Motor neuron (in vitro differentiated cells): ENCODE measurements around the gene ATG9A. TPM values are rescaled to one million over a fixed set of nuclear protein-coding genes. Genes with fewer than 3 reads are reported as not detected.

Experiments used
- ATAC-seq, 8 experiments: fragments of 200-7000 bp; cut with Tn5 transposase; replicated peaks in 6 of 8; 2 replicates each; pipeline ENCODE4 v1.8.0; 2021; ENCODE audit warnings: mild to moderate bottlenecking in 8 of 8, moderate library complexity in 8 of 8
- H3K27ac ChIP-seq, 2 donors: fragments of 250-450 bp; sonication (Bioruptor Pico); 2 replicates each; pipeline ENCODE4 v1.9.0; 2021; ENCODE audit warnings: antibody characterized with exemption in 2 of 2, mild to moderate bottlenecking in 2 of 2, moderate library complexity in 1 of 2
- H3K4me1 ChIP-seq, 2 donors: fragments of 250-450 bp; sonication (Bioruptor Pico); replicated peaks in 1 of 2; 2 replicates each; pipeline ENCODE4 v1.6.1; 2021; ENCODE audit warnings: antibody characterized with exemption in 2 of 2, mild to moderate bottlenecking in 2 of 2, moderate library complexity in 1 of 2
- H3K4me3 ChIP-seq, 5 donors: fragments of 250-450 bp; sonication (Bioruptor Pico); 2 replicates each; pipeline ENCODE4 v1.9.0; 2021; ENCODE audit warnings: antibody characterized with exemption in 5 of 5, mild to moderate bottlenecking in 5 of 5, moderate library complexity in 4 of 5
- WGBS, 10 experiments: fragments of 450-650 bp; shearing (Covaris generic); methylation state at CpG; one replicate each; pipeline ENCODE4 v1.0.0; 2022; 5-methylcytosine and 5-hydroxymethylcytosine counted together
- in situ Hi-C, 9 experiments: fragments of 400-800 bp; cut with MboI; loops; one replicate each; pipeline ENCODE4 v1.15.0; 2021; ENCODE audit warnings: low sequenced_read_pairs in 9 of 9, low pct_unique_long_range_greater_than_20kb in 2 of 9; ENCODE audit not compliant: unreplicated experiment in 9 of 9
- total RNA-seq, 8 experiments: library from RNA; unstranded; fragments of 300-600 nt; gene quantifications; 2 replicates each; pipeline versions ENCODE4 v1.2.3 to v1.2.4, GENCODE V29; 2022

ATG9A gene
- total RNA-seq, 8 experiments from 2014 or later: 21.5 to 50.5 (median 34.4) TPM

DNA sequence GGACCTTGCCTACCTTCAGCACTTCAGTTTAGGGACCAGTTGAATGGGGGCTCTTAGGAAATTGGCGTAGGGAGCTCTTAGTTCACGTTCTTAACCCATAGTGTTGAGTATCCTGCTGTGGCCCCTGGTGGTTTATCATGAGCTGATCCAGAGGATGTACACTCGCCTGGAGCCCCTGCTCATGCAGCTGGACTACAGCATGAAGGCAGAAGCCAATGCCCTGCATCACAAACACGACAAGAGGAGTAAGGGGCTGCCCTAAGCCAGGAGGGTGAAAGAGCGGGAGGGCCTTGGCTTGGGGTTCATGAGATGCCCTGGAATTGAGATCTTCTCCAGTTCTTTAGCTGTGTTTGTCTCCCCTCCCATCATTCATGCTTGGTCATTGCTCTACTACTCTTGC, 48.5 kb downstream of the ATG9A start:
- H3K4me1 ChIP-seq: peaks cover 2 to 5% of the 10 kb centered on the region in 2 donors
- no peak overlapping the region for H3K4me3 ChIP-seq
- WGBS, 10 experiments: 88 to 100% (median 100%) methylated on average over 1 to 3 of the region's 5 CpGs; no CpG with 5 or more reads in 5 of the 10 experiments
- H3K27ac ChIP-seq: no peak overlapping the region
- no peak for ATAC-seq
- in situ Hi-C loops: no loop called here

DNA sequence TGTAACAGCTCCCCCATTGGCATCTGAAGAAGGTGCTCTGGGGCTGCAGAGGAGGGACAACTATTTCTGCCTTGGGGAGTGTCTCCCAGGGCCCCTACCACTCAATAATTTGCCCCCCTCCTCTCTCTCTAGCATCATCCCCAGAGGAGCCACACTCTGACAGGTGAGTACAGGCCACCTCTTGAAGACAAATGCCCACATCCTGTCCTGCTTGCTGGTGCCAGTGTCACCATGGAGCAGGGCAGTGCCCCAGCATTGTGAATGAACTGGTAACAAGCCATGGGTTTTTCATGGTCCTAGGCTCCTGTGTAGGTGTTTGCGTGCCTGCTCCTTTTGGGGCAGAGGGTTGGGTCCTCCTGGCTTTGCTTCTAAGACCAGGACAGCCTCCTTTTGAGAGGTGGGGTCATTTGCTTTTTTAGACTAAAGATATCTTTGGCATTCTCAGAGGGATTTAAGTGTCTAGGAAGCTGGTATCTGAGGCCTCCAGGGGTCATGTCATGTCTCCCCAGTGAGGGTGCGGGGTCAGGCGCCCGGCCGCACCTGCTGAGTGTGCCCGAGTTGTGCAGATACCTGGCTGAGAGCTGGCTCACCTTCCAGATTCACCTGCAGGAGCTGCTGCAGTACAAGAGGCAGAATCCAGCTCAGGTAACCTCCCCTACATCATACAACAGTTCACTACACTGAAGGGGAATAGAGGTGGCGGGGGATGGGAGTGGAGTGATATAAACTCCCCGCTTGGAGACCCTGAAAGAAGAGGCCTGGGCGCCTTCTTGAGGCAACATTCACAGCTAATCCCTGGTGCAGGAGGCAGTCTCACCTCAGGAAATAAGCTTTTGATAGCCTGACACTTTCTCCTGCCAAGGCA, 49.6 kb downstream of the ATG9A start:
- Histone ChIP-seq H3K4me3 (peak overlapping the region in 1 of 5 donors; percentile 96), H3K27ac (no peak overlapping the region), H3K4me1 (peaks cover 7 to 11% of the 10 kb centered on the region in 2 donors)
- 90 to 100% (median 100%) methylated on average over 1 to 5 of the region's 9 CpGs; no CpG with 5 or more reads in 4 of the 10 experiments for WGBS, 10 experiments
- in situ Hi-C loops: no loop called here
- no peak for ATAC-seq

- 0 to 60% (median 8%) methylated on average over 1 to 13 of the region's 45 CpGs; no CpG with 5 or more reads in 2 of the 10 experiments for WGBS, 10 experiments
Measured at GRCh38 chr2:219178377-219179175, 50.9 kb downstream of the ATG9A start.

DNA sequence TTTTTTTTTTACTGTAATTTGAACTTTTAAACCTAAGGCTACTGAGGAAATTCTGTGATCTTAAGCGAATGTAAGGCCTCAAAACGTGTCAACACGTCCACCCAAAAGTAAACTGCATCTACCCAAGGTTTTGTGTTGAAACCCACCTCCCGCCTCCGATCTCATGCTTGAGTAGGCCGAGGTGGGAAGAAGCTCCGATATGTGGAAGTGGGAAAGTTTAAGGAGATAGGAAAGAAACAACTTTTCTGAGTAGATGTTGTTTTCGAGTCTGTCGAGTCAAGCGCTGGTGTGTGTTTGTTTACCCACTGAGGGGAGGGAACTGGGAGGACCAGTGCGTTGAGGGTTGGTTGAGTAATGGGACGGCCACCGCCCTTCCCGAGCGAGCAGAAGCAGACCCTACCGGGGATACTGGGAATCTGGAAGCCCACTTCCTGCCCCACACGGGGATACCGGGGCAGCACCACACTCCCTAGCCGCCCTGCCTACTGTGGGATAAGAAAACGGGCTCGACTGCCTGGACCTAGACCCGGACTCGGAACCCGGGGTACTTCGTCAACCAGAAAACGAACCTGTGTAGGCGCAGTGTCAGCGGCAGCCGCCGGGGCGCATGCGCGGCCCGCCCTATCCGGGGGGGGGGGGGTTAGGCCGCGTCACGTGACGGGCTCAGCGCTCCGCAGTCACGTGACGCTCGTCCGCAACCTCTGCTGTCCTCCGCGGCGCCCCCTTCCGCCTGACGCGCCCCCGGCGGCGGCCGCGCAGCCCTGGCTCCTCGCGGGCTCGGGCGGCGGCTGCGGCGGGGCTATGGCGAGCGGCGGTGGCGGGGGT, 51.7 kb downstream of the ATG9A start, which contains the start of gene RETREG2:
Gene RETREG2, plus strand, starts transcription at position 724 of the 825 bp plus-strand sequence. Its CDS starts 78 bp downstream, at position 802.
- WGBS, 10 experiments: 0 to 10% (median 0%) methylated on average over 2 to 13 of the region's 67 CpGs; no CpG with 5 or more reads in 1 of the 10 experiments
- H3K4me1 ChIP-seq: peaks cover 7 to 11% of the 10 kb centered on the region in 2 donors
- H3K4me3 ChIP-seq: peak within 1 kb of the TSS; percentile 76 to 96 (median 96)
- in situ Hi-C loops: no loop called here
- peak within 1 kb of the TSS; percentile 82 to 91 for H3K27ac ChIP-seq
- peak; percentile 58 to 77 (median 62) for ATAC-seq

More at GRCh38 chr2:219178377-219179175, 50.9 kb downstream of the ATG9A start:
- H3K4me3 ChIP-seq: peak overlapping the region; percentile 76 to 96 (median 96)
- ATAC-seq: peak in 6 of 8 experiments; percentile 12 to 41 (median 17)
- peak overlapping the region; percentile 82 to 91 for H3K27ac ChIP-seq
- peaks cover 7 to 11% of the 10 kb centered on the region in 2 donors for H3K4me1 ChIP-seq
- in situ Hi-C loops: no loop called here

- in situ Hi-C loops: no loop called here
- H3K27ac ChIP-seq: peak within 1 kb of the TSS; percentile 82 to 91
- WGBS, 10 experiments: 0% methylated on average over 1 to 13 of the region's 69 CpGs; no CpG with 5 or more reads in 2 of the 10 experiments
- H3K4me3 ChIP-seq: peak within 1 kb of the TSS; percentile 76 to 96 (median 96)
- ATAC-seq: peak; percentile 63 to 80 (median 75)
- peaks cover 7 to 11% of the 10 kb centered on the region in 2 donors for H3K4me1 ChIP-seq
Measured at GRCh38 chr2:219176818-219177551, 52.5 kb downstream of the ATG9A start, which contains the start of gene CNPPD1. Gene CNPPD1 (minus strand): TSS chr2:219176925. CDS start chr2:219176828, 97 bp downstream.

- in situ Hi-C loops: no loop called here
- WGBS, 10 experiments: 0 to 24% (median 9%) methylated on average over 2 to 9 of the region's 45 CpGs; no CpG with 5 or more reads in 4 of the 10 experiments
- ATAC-seq: peak; percentile 42 to 72 (median 67)
- H3K4me3 ChIP-seq: peak overlapping the region; percentile 76 to 96 (median 96)
- H3K27ac ChIP-seq: peak overlapping the region; percentile 46 to 91
- peaks cover 7 to 11% of the 10 kb centered on the region in 2 donors for H3K4me1 ChIP-seq
Measured at GRCh38 chr2:219175928-219176817, 53.3 kb downstream of the ATG9A start.

DNA sequence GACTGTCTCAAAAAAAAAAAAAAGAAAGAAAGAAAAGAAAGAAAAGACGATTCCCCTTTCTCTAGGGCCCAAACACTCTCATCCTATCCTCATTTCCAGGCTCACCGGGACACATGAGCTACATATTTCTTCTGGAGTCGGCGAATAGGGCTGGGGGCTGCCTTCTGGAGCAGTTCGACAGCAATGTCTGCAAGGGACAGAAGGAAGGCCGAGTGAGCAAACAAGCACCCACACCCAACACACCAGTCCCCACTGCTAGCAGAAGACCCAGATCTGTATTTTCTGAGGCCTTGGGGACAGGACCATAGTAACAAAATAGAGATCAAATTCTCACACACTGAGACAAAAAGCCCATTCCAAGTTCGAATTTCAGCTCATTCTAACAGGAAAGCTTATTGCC, 54.0 kb downstream of the ATG9A start:
- ATAC-seq: no peak
- in situ Hi-C loops: no loop called here
- 50 to 95% (median 66%) methylated on average over 1 to 5 of the region's 7 CpGs; no CpG with 5 or more reads in 2 of the 10 experiments for WGBS, 10 experiments

DNA sequence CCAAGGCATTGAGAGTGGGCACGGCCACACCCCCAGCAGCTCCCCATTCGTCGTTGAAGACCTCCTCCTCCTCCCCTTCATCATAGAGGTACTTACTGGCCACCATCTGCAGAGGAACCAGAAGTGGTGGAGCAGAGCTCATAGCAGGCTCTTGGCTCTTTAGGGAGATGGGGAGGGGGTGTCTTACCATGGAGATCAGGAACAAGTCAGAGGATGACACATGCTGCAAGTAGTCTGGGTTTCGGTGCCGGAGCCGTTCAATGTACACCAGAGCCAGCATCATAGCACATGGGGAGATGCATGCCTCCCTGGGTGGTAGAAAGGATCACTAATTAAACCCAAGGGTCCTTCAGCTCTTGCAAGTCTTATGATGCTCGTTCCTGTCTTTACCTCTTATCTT, 54.6 kb downstream of the ATG9A start:
- peaks cover 7 to 11% of the 10 kb centered on the region in 2 donors for H3K4me1 ChIP-seq
- WGBS, 10 experiments: 73 to 91% (median 89%) methylated on average over 1 to 4 of the region's 7 CpGs; no CpG with 5 or more reads in 7 of the 10 experiments
- H3K27ac ChIP-seq: no peak overlapping the region
- H3K4me3 ChIP-seq: no peak overlapping the region
- ATAC-seq: no peak
- in situ Hi-C loops: loop anchor here in 1 of 9 experiments (25.0 kb wide), 1 partner anchor 112 kb away; the partner anchor contains the start of gene IHH

More for the DNA sequence above, 54.0 kb downstream of the ATG9A start:
- Histone ChIP-seq H3K27ac (no peak overlapping the region), H3K4me1 (peaks cover 7 to 11% of the 10 kb centered on the region in 2 donors), H3K4me3 (peak overlapping the region; percentile 76 to 96 (median 96))

- in situ Hi-C loops: loop anchor here in 1 of 9 experiments (25.0 kb wide), 1 partner anchor 112 kb away; the partner anchor contains the start of gene IHH
- no peak overlapping the region for H3K4me3 ChIP-seq
- 21 to 100% (median 100%) methylated on average over 1 to 3 of the region's 3 CpGs; no CpG with 5 or more reads in 2 of the 10 experiments for WGBS, 10 experiments
- no peak overlapping the region for H3K27ac ChIP-seq
- no peak for ATAC-seq
- H3K4me1 ChIP-seq: peaks cover 7 to 9% of the 10 kb centered on the region in 2 donors
Measured at GRCh38 chr2:219174146-219174545, 55.3 kb downstream of the ATG9A start.

DNA sequence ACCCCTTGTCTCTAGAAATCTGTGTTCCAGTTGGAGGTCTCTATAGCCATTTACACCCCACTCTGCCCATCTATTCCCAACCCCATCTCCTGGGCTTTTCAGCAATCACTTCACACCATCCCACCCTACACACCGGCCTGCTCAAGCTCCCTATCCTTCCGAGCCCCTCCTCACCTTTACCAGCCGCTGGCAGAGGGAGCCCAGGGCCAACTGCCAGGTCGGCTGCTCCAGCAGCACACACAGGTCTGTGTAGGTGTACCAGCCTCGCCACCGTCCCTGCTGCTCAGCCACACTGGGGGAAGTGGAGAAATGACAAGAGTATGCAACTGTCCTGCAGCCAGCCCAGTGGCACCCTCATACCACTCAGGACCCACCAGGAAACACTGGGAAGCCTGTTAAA, 56.3 kb downstream of the ATG9A start:
- in situ Hi-C loops: loop anchor here in 1 of 9 experiments (25.0 kb wide), 1 partner anchor 111 kb away; the partner anchor contains the start of gene IHH

More for the DNA sequence above, 56.3 kb downstream of the ATG9A start:
- Histone ChIP-seq H3K27ac (no peak overlapping the region), H3K4me3 (no peak overlapping the region), H3K4me1 (peaks cover 5 to 6% of the 10 kb centered on the region in 2 donors)
- WGBS, 10 experiments: 72 to 100% (median 92%) methylated on average over 1 to 6 of the region's 6 CpGs; no CpG with 5 or more reads in 5 of the 10 experiments
- no peak for ATAC-seq
